Measurements from ENCODE around the gene TBCD. TPM values are rescaled to one million over a fixed set of nuclear protein-coding genes. Genes with fewer than 3 reads are reported as not detected.

TBCD gene
- total RNA-seq, 1 experiment from 2014 or later = 24.7 TPM

DNA sequence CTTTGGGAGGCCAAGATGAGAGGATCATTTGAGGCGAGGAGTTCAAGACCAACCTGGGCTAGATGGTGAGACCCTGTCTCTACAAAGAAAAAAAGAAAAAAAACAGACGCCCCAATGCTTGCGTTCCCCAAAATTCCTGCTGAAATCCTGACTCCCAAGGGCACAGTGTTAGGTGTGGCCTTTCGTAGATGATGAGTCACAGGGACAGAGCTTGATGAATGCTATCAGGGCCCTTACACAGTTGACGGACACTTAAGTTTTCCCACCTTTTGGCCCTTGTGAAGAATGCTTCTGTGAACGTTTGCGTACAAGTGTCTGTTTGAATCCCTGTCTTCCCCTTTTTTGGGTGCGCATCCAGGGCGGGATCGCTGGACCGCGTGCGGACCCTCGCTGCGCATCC is 104.5 kb downstream of the TBCD start:
- peak; percentile 14 for DNase-seq (ENCODE audit: low read depth)

DNA sequence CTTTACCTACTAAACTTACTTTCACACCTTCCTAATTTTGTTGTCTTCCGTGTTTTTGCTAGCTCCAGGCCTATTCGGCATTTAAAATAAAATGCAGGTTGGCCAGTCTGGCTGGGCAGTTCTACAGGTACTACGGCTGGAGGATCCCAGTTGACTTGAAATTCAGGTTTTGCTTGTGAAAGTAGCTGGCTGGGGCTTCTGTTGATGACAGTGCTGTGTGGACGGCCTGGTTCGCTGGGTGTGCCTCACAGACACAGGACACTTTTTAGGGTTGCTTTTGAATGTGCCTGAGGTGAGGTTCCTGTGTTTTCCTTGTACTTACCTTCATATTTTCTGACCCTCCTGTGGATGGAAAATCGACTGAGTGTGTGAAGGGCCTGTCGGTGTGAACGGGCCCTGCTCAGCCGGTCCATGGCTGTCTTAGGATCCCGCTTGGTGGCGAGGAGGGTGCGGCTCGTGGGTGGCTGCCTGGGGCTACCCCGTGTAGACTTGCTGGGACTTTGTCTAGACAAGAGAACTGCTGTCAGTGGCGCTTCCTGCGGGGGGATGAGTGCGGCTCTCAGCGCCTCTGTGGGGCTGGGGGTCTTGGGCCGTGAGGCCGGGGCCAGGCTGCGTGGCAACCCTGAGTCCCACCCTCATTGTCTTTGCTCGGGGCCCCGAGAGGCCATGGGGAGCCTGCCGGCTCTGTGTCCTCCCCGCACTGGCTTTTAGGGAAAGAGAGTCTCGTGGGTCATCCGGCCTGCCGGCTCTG is 106.7 kb downstream of the TBCD start:
- no peak for DNase-seq (ENCODE audit: low read depth)

DNA sequence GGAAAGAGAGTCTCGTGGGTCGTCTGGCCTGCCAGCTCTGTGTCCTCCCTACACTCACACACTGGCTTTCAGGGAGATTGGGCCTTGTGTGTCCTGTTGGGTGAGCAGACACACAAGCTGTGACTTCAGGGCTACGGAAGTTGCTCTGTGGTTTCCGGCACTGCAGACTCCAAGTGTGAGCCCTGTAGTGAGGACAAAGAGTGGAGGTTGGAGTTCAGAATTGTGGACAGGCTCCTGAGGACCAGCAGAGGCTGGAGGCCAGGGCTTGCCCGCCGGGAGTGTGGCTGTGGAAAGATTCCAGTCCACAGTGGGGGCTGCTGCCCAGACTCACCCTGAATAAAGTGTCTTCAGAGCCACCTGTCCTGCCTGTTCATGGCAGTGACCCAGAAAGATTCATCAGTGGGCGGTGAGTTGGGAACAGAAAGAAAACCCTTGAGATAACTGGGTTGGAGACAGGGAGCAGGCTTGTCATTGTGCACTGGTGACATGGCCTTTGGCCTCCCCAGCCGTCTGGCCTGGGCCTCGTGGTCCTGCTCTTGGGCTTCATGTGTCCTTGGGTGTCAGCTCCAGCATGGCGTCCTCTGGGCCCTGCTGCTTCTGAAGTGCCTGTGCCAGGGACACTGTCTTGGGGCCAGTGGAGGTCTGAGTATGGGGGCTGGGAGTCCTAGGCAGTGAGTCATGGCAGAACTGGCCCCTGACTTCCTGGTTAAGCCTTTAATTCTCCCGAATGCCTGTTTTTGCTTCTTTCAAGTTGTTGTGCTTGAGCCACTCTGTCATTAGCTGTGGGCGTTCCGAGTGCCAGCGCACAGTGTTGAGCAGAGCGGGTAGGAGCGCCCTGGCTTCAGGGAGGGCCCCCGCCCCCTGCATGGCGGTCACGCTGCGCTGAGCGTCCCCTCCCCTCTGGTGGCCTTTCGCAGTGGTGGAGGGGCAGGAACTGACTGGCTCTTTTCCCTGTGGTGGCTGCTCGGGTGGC is 107.9 kb downstream of the TBCD start:
- DNase-seq (ENCODE audit: low read depth) = peak; percentile 69

DNA sequence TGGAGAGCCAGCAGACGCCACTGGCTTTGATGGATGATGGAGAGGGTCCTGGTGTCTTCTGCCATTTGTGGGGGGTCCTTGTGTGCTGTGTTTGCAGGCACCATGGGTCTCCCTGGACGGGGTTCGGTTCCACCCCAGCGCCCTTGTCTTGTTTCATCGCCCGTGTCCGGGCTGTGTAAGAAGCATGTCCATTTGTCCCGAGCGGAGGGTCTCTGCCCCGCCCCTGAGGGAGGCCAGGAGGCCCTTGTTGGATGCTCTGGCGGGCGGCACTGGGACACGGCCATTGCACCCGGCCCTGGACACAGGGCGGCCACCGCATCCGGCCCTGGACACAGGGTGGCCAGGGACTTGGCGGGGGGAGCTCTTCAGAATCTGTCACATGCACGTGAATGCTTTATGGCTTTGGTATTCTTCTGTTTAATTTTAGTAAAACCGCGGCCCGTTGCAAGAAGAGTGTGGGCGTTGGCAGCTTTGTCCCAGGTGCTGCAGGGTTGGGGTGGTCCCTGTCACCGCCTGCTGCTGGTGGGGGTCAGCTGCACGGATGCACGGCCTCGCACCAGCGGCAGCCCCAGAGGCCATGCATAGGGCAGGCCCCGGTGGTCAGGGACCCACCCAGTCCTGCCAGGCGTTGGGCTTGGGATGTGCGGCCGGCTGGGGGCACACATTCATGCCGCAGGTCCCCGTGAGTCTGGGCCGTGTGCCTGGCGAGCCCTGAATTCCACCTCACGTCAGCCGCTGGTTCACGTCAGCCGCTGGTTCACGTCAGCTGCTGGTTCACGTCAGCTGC is 108.9 kb downstream of the TBCD start:
- no peak for DNase-seq (ENCODE audit: low read depth)

DNA sequence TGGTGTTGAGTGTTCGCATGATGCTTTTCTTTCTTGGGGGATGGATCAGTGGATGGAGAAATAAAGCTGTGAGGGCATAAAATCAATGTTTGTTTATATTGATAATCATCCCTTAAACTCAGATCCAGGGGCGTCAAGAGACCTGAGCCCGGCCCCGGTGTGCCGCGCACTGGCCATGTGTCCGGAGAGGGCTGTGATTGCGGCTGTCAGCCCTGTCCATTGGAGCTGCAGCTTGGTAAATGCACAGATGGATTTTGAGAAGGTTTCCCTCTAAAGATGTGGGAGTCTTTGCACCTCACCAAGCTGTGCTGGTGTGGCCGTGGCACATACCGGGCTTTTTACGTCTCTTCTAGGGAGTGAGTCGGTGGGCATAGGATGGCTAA is 109.5 kb downstream of the TBCD start:
- no peak for DNase-seq (ENCODE audit: low read depth)

DNA sequence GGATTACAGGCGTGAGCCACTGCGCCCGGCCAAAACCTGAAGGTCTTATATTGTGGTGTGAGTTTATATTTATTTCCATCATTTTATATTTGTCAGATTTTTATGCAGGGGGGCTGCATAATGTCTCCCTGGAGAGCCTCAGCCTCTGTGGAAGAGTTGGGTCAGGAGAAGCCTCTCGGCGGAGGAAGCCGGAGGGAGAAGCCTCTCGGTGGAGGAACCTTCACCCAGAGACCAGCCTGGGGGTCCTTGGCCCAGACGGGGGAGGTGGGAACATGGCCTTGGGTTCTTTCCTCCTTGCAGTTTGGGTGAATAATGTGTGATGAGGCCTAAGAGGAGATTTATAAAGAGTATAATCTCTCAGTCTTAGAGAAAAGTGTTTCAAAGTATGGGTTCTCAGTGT is 110.3 kb downstream of the TBCD start:
- no peak for DNase-seq (ENCODE audit: low read depth)

DNA sequence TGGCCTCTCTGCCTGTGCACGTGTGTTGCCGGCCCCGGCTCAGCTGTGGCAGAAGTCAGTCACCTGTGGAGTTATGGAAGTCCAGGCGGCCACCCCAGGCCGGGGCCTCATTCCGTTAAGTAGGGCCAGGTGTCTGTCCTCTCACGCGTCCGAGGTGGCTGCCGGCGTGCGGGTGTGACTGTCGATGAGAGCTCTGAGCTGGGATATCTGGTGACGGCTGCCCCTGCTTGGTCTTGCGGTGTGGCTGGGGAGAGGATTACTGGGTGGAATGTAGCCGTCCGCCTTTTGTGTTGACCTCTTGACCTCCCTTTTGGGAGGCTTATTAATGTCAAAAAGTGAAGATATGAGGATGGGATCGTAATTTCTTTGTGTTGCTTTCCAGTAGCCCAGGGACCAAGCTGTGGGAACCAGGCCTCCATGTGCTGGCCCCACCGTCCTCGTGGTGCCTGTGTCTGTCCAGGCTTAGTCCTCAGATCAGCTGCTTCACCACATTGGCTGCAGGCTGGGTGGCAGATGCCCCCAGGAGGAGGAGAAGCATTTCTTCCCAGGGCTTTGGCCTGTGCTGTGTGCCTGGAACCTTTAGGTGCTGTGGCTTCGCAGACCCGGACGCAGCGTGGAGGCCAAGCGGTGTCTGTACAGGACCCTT is 111.0 kb downstream of the TBCD start:
- no peak for DNase-seq (ENCODE audit: low read depth)

DNA sequence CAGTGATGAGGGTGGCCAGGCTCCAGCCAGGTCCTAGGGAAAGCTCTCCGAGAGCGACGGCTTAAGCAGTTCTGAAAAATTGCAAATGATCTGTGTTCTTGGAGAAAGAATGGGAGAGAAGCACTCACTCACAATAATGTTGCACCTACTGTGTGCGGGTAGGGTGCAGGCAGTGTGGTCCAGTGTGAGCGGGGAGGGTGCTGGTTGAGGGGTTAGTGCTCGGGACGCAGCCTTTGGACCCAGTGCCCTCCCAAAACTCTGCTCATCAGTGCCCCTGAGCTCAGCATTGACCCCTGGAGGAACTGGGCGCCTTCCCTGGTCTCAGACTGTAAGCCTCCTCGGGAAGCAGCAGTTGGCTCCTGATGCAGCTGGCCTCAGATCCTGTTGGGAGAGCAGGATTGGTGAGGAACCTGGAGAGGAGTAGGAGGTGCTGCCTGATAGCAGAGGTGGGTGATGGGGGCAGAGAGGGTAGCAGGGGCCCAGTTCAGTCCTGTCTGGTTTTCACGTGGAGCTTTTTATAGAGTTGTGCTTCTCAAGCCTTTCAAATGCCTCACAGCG is 111.6 kb downstream of the TBCD start:
- no peak for DNase-seq (ENCODE audit: low read depth)

DNA sequence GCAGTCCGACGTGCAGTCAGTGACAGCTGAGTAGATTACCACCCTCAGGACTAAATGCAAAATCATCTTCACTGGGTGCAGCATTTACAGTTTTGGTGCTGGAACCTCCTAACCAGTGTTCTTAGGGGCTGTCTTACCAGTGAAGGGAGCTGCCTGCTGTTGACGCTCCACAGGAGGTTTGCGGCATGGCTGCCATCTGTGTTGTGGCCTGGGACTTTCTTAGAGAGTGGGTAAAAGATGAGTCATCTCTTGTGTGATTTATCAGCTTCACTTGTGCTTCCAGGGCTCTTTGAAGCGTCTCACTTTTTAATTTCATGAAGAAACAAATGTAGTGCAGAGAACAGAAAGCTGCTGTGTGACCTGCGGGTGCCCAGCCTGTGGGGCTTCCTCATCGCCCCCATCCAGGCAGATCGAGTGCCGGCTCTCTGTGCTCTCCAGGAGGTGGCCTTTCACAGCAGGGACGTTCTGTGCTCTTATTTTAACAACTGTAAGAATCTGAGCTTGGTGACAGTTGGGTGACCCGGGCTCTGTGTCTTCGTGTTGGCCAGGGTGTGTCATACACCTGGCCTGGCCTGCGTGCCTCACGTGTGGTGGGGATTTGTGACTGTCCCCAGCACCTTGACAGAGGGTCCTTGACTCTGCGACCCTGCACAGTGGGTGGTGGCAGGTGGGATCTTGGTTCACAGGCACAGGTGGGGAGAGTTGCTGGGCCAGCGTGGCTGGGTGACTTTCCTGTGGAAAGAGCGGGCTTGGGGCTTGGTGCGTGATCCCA is 112.3 kb downstream of the TBCD start:
- DNase-seq (ENCODE audit: low read depth) = peak; percentile 82

DNA sequence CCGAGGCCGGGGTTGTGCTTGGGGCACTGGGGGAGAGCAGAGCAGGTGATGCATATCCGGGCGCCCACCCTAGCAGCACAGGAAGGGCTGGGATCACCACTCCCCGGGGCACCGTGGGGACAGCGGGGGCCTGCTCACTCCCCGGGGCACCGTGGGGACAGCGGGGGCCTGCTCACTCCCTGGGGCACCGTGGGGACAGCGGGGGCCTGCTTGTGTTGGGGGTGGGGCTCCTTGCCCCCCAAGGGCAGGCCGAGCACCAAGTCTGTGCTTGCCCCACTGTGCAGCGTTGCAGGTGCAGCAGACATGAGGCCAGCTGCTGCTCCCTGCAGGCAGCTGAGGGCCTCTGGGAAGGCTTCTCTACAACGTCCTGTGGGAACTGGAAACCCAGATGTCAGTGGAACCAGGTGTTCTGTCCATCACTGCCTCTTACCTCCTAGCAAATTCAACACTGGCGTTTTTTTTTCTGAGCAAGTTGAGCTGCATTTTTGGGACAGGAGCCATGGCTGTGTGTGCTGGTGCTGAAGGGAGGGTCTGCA is 112.9 kb downstream of the TBCD start:
- DNase-seq (ENCODE audit: low read depth) = no peak

DNA sequence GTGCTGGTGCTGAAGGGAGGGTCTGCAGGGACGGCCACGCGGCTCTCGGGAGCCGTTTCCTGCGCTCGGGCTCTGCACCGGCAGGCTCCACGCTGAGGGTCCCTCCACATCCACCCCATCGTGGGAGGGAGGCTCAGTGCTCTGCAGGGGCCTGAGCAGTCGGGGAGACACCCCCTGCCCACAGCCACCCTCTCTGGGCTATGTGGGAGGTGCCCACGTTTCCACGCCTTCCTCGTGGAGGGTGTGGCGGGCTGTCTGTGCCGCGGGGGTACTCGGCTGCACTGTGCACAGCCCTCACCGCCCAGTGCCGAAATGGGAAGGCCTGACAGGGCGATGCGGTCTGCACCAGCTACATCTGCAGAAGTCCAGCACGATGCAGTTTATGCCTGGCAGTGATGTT is 113.4 kb downstream of the TBCD start:
- DNase-seq (ENCODE audit: low read depth) = no peak

DNA sequence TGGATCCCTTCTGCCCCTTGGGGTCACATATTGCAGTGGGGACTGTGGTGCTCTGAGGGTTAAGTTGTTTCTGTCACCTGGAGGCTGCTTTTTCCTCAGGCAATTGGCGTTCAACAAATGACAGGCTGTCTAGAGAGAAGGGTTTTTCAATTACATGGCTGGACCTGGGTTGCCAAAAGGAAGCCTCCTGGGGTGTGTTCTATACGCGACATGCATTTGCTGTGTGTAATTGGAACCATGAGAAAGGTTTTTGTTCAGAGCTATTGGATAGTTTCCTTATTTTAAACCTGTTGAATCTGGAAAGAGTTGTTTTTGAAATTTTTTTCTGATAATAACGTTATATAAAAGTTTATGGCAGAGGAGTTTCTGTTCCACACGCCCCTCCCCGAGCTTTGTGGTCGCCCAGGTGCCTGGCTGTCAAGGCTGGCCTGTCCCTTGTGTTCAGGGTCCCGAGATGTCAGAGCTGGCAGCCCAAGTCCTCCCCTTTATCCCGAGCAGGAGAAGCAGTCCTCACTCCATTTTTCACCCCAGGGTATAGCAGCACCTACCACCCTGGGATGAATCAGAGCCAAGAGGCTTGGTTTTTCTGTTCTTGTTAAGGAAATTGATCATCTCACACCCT is 114.0 kb downstream of the TBCD start:
- no peak for DNase-seq (ENCODE audit: low read depth)

DNA sequence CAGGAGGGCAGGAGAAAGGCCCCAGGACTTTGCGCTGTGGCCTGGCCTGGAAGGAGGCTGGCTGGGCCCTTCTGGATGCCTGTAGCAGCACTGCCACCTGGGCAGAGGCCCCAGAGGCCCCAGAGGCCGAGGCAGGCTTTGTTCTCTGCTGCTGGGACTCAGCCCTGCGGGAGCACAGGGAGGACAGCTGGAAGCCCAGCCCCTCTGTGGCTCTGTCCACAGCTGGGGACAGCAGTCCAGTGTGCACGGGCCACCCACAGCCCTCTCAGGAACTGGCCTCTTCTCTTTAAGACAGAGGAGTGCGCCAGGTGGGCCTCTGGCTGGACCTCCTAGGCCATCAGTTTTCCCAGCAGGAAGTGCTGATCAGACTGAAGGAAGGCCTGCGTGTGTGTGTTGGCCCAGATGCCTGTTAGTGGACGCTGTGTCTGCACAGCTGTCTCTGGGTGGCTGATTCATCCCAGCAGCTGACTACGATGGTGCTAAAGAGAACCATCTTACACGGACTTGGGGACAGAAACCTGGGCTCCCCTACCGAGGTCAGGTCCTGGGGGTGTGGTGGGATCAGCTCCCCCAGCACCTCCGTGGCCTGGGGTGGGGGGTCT is 114.8 kb downstream of the TBCD start:
- peak; percentile 18 for DNase-seq (ENCODE audit: low read depth)

DNA sequence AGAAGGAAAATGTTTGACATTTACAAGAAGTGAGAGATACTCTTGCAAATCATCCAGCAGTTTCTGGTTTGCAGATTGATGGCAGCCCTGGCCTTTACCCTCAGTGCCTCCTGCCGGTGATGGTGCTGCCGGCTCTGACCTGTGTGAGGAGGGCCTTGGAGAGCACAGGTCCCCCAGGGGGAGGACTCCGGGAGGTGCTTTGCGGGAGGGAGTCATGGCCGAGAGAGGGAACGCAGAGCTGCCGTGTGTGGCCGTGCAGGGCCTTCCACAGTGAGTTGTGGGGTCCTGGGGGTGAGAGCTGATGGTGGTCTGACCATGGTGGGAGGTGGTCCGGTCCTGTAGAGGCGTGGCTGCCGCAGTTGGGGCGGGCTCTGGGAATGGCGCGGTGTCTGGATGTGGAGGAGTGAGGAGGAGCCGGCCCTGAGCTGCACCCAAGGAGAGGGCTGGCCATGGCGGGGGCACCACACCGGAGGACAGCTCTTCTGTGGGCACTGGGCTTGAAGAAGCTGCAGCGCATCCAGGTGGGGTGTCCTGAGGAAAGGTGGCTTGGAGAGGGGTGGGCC is 116.0 kb downstream of the TBCD start:
- no peak for DNase-seq (ENCODE audit: low read depth)

DNA sequence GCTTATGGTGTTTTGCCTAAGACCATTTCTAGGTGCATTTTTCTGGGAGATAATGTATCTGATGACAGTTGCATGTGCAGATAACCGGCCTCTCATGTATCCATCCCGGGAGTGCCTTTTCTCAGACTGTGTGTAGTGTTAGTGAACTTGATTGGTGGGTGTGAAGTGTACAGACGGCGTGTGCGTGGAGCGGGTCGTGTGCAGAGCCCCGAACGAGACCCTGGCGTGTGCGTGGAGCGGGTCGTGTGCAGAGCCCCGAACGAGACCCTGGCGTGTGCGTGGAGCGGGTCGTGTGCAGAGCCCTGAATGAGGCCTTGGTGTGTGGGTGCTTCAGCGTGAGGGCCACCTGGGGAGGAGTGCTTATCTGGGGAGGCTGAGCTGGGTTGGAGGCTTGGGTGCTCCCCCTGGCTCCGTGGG is 116.9 kb downstream of the TBCD start:
- DNase-seq (ENCODE audit: low read depth) = no peak

DNA sequence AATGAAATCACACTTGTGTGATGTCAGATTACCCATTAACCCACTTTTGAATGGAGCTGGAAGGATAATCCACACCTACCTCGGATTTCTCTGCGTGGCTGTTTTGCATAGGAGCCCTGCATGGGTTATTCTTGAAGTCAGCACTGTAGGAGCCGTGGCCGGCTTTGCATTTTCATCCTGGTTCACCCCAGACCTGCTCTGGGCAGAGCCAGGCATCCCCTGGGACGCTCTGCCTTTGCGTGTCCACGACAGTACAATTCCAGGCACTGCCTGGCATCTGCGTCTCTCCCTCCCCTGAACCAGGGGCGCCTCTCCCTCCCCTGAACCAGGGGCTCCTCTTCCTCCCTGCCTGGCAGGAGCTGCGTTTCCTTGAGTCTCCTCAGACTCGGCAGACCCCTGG is 117.7 kb downstream of the TBCD start:
- DNase-seq (ENCODE audit: low read depth) = no peak

DNA sequence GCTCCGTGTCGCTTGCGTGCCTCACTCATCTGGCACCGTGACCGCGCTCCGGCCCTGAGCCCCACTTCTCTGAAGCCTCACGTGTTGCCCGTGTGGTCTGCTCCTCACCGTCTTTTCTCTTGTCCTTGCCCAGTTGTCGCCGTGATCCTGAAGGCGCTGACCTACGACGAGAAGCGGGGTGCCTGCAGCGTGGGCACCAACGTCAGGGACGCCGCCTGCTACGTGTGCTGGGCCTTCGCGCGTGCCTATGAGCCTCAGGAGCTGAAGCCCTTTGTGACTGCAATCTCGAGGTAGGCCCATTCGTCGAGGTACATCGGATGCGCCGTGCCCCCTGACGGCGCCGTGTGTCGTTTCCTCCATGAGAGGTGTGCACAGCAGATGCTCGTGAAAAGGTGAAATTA is 118.2 kb downstream of the TBCD start:
- DNase-seq (ENCODE audit: low read depth) = no peak

DNA sequence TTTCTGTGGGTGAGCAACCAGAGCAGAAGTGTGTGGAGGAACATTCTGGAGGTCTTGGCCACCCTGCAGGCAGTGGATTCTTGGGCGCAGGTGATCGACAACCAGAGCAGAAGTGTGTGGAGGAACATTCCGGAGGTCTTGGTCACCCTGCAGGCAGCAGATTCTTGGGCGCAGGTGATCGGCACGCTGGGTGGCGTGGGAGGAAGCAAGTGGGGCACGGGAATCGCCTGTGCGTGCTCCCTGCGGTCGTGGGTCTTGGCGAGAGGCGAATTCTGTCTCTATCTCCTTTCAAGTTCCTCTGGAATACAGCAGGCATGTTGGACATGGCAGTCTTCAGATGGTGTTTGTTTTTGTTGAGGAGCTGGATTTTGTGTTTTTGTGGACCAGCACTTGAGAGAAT is 118.7 kb downstream of the TBCD start:
- no peak for DNase-seq (ENCODE audit: low read depth)
